ELR (cell line): ENCODE data around the gene DTNBP1.

Experiments used
- DNase-seq: peaks from one replicate; pipeline ENCODE4 v3.0.0-alpha.2; 2015; ENCODE audit warnings: low read depth

The DTNBP1 gene

DNA sequence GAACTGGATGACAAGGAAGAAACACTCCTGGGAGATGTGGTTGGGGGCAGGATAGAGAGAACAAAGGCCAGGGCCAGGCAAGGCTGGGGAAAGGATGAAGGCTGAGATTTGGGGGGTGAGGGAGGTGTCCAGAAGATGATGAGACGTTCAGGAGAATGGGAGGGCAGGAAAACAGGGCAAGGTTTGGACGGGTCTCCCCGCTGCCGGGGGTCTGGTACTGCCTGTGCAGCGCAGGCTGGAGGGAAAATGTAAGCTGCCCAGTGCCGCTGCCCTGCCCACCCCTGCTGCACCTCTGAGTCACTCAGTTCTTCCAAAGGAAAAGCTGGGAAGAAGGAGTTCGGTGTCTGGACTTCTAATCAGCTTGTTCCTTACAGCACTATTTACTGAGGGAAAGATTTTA, 130.9 kb downstream of the DTNBP1 start:
- no peak for DNase-seq

DNA sequence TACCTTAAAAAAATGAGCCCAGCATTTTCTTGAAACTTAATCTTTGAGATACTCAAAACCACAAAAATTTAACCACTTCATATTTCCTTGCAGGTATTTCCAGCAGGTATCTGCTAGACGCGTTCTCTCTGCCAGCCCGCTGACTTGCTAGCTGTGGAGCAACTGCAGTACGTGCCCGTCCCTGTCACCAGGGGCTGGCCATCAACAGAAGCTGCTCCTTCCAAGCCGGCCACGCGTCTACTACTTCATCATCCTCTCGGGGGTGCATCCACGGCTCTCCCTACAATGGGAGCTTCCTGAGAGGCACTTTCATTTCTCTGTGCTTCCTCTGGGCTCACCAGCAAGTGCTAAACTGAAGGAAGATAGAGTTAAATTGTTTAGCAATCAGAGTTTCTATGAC, 132.4 kb downstream of the DTNBP1 start:
- no peak for DNase-seq

DNA sequence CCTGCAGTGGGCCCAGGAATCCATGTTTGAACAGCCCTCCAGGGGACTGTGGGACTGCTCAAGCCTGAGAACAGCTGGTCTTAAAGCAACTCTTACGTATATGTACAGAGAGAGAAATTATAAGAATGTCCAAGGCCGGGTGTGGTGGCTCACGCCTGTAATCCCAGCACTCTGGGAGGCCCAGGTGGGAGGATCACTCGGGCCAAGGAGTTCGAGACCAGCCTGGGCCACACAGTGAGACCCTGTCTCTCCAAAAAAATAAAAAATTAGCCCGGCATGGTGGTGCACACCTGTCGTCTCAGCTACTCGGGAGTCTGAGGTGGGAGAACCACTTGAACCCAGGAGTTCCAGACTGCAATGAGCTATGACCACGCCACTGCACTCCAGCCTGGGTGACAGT, 134.0 kb downstream of the DTNBP1 start:
- no peak for DNase-seq

DNA sequence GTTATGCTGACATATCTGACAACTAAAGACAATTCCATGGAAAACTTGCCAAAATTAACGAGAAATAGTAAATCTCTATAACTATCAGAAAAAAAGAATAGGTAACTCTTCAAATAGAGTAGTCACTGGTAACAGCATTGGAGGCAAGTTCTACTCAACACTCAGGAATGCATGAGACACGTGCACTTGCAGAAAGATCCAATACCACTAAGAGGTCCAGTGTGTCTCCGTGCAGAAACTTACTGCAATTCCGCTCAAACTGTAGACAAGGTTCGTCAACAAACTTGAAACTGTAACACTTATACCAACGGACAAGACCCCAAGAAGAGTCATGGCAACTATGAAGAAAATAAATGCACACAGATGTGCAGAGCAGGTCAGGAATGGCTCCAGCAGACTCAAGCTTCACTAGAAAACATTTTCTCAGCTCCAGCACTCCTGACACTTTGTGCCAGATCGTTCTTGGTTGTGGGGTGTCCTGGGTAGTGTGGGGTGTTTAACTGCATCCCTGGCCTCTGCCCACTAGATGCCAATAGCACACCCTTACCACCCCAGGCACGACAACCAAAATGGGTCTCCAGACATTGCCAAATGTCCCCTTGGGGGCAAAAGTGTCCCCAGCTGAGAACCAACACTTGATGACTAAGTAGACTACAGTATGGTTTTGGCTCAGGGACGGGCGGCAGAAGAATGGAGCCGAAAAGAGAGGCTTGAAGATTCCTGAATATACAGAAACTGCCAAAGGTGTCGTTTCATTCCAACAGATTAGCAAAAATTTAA, 134.8 kb downstream of the DTNBP1 start:
- peak; percentile 64 for DNase-seq

DNA sequence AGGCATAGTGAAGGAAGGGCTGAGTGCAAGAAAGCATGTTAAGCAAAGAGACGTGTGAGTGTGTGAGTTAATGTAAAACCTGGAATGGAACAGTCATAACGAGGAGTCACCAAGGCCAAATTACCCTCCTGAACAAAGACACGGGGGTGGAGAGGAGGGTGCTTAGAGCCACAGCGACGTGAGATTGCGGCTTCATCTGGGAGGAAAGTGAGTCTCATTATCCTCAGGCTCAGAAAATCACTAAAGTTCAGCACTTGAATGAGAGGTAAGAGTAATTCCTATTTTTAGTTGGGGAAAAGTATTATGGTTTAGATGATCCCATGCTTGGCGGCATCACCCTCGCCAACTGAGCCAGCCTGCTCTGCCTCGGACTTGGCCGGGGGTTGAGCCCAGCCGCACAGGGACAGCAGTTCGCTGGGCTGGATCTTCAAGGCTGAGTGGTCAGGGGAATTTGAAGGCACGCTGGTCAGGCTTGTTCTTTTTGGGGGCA, 136.6 kb downstream of the DTNBP1 start:
- DNase-seq = no peak

DNA sequence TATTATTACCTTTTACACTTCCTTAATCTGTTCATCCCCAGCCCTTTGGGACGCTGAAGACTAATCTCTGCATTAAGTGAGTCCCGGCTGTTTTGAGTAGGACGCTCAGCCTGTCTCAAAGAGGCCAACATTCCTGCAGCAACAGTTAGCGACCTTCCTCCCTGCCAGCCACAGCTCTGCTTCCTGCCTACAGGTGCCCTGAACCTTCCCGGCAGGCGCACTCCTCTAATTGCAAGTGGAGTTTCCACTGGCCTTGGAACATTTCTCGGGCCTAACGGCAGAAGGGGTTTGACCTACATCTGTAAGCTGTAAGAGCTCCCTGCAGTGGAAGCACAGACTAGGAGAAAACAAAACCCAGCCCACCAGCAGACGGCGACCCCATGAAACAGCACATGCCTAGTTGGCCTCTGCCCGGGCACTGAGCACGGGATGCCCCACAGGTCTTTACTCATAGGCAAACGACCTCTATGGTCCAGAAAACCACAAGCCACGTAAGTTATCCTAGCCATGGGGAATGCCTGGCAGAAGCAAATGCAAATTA, 137.9 kb downstream of the DTNBP1 start:
- no peak for DNase-seq

DNA sequence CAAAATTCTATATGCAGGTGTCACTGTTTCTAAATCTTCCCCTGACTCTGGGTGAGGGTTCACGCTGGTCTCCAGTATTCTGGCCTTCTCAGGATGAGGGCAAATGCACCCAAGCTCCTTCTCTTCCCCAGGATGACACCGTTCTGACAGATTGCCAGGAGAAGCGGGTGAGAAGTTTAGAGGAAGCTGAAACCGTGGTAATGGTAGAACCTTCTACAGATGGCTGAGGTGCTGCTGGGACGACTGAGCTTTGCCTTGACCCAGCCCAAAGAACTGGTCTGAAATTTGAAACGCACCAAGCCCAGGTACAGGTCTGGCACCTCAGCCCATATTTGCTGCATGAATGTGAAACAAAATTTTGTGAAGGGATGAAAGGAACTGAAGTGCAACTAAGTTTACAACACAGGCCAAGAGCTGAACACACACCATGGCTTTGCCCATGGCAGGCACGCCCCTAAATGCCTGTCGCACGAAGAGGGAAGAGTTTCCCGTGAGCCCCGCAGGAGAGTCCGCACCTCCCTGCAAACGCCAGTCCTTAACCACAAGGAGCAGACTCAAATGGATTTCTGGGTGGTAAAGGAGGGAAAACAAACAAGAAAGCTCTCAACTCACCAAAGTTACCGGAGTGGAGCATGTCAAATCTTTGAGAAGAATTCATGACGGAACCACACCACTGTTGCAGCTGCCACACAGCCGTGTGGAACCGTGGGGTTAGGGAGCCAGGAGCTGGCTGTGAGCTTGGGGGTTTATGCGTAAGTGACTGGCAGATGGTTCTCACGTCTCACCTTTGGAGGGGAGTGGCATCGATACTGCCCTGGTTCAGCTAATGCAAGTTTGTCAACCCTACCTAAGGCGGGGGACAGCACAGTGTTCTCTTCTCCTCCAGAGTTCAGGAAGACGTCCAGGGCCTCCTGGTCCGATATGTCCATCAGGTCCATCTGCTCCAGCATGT, 138.9 kb downstream of the DTNBP1 start:
- no peak for DNase-seq

DNA sequence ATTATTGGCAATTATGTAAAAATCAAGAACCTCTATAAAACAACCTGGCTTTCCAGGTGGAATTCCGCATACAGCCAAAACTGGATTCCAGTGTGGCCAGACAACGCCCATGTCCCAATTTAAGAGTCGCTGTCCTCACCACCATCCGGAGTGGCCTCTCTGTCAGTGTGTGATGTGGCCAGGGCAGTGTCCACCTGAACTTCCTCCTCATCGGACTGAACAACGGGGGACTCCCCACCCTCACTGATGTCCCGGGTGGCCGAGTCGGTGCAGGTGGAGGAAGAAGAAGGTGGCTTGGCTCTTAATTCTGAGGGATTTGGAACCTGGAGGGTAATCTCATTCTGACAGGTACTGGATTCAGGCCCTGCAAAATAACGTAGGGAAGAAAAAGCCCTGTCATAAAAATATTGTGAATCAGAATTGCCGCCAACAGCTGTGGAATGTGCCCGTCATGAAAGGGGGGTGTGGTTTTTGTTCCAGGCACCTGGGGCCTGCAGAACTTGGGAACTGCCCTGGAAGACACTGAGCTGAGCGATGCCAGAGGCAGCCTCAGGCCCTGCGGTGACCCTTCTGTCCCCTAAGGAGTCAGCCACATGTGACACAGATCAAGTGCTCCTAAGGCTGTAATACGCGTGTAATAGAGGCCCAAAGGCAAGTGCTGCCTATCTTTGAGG, 139.8 kb downstream of the DTNBP1 start:
- DNase-seq = no peak

DNA sequence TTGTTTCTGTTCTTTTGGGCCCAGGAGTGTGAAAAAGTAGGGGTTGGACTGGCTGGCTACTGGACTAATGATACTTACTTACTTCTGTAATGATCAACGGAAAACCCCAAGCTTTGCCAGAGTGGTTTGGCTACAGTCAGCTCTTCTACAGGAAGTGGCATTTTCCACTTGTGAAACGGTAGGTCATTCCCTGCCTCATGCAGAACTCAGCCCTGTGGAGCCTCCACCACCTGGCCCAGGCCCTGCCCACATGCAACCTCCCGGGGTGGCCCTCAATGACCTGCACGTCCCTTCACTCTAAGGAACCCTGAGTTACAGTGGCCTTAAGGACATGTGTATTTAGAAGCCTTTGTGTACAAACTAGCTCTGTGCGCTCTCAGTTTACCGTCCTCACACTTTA, 140.4 kb downstream of the DTNBP1 start:
- DNase-seq = no peak

DNA sequence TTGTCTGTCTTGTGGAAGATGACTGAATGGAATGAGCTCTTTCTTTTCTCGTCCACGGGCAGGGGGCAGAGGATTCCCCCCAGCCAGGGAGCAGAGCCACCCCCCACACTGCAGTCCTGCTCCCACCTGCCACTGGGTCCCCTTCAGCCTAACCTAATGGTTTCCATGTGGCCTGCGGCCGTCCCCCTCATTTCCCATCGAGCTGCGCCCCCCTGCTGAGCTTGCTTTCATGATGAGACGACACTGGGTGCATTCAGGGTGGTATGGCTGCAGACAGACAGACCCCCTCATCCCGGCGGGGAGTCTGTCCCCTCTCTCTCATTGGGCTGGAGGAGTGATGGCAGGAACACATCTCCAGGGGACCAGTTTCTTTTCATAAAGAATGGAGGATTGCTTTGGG, 140.8 kb downstream of the DTNBP1 start:
- no peak for DNase-seq

DNA sequence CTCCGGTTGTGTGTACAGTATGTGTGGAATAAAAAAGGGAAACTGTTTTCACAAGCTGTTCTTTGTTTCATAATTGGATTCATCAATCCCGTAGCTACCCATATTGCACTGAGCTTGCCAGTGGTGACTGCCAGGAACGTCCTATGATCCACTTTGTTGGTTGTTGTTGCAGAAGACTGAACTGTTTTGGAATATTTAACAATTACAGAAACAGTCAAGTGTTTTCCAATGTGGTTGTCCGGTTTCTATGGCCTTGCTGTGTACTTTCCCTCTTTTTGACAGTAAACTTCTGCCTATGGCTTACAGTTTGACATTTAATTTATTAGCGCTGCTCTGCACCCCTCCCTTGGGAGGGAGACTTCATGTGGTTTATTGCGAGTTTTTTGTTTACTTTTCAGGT, 141.2 kb downstream of the DTNBP1 start:
- no peak for DNase-seq

DNA sequence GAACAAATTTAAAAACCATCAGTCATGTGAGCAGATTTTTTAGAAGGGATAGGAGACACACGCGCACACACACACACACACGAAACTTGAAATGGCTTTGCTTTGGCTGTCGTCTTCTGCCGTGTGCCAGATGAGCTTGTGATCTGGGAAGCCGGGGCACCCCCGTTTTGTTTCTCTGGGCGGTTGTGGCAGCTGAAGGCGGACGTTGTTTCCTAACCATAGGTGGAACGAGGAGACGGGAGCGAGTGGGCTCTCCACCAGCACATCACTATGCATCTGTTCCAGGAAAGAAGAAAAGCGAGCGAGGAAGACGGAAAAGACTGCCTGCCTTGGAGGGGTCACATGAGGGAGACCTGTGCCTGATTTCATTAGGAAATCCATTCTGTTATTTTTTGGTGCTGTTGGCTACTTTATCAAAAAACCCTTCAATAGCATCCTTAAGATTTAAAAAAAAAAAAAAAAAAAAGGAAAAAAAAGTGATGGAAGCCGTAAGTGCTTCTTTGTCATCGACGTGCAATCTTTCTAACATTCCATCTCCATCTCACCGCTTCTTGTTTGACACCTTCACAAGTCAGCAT, 142.1 kb downstream of the DTNBP1 start:
- DNase-seq = no peak

DNA sequence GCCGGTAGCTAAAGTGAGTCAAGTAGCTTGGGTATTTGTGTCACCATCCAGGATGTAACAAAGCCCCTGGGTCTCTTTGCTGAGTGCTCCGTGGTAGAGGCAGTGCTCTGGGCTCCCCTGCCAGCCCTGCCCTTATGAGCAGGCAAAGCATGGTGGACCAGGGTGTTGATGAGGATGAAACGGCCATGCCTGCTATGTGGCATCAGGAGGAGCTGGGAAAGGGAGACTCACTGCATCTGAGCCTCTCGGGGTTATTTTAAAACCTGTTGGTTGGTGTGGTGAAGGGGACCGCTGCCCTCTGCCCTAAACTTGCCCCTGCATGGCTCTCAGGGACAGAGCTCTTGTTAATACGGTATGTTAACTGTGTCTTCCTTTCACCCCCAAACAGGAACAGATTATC, 143.1 kb downstream of the DTNBP1 start:
- no peak for DNase-seq

DNA sequence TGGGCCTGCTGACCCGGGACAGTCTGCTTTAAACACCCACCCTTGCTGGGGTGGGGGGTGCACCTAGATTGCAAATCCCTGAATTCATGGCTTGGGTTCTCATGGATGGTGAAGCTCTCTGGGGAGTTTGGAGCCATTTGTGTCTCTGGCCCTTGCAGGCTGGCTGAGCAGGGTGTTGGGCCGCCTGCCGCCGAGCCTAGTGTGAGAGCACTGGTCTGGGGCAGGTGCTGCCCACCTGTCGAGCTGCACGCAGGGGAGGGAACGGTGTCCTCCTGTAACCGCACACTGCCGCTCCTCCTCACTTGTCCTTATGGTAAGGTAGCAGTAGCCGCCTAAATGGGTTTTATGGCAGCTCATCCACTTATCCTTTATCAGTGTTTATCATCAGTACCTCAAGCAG, 143.9 kb downstream of the DTNBP1 start:
- no peak for DNase-seq

DNA sequence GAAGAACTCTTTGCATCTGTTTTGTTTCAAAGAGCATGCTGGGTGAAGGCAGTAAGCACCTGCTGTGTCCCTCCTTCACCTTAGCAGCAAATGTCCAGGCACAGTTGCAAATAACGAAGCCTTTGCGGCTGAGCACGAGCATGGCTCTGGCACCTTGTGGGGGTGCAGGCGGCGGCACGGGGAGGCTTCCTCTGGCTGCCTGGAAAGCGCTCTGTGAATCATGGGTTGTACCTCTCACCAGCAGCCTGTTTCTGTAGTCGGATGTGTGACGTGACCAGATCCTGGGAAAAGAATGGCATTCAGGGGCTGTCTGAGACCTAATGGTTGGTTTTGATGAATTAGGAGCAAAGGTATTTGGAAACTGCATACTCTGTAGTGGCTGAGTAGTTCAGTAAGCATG, 144.8 kb downstream of the DTNBP1 start:
- no peak for DNase-seq

DNA sequence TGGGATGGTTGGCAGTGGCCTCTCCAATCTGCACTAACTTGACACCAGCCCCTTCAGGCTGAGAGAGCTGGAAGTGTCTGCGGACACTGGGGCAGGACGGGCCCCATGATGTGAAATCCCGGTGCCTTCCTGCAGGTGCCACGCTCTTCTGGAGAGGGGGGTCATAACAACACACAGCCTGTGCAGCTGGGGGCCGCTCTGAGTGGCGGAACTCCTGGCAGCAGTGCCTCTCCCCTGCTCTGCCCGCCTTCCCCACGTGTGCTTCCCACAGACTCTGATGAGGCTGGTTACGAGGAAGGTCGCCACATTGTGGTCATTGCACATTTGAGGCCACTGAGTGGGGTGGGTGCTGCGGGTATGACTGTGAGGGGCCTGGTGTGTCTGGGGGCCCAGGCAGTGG, 145.2 kb downstream of the DTNBP1 start:
- DNase-seq = no peak

DNA sequence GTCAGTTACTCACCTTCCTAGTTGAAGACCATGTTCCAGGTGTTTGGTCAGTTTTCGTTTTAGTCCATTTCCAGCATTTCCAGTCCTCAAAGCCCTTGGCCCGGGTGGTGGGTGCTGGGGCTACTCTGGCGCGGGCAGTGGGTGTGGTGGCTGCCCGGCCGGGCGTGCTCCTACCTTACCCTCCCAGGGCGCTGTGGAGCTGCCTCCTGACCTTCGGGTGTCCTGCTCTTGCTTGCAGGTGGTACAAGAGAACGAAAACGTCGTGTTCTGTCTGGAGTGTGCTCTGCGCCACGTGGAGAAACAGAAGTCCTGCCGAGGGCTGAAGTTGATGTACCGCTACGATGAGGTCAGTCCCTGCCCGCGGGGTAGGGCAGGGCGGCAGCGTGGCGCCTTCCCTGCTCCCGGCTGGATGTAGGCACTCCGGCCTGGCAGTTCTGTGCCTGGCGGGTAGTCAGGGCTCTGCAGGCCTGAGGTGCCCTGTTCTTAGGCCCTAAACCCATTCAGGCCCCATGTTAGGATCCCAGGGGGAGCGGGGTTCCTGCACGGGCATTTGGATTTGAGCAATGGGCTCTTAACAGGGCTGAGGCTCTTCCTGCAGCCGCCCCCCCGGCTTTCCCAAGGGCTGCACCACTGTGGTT, 145.8 kb downstream of the DTNBP1 start:
- DNase-seq = no peak

DNA sequence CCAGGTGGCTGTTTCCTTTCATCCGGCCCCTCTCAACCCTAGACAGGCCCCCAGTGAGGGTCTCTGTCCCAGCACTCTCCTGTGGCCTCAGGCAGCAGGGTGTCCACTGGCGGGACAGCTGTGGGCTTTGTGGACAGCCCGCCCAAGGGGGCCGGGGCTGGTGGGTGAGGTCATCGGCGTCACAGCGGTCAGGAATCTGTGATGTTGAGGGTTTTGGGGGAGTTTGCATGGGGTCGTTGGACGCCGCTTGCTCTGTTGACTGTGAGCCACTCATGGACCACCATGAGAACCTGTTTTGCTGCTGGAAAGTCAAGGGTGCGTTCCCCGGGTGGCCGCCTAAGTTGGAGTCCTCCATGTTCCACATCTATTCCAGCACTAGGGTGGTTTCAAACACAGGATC, 146.4 kb downstream of the DTNBP1 start:
- no peak for DNase-seq

DNA sequence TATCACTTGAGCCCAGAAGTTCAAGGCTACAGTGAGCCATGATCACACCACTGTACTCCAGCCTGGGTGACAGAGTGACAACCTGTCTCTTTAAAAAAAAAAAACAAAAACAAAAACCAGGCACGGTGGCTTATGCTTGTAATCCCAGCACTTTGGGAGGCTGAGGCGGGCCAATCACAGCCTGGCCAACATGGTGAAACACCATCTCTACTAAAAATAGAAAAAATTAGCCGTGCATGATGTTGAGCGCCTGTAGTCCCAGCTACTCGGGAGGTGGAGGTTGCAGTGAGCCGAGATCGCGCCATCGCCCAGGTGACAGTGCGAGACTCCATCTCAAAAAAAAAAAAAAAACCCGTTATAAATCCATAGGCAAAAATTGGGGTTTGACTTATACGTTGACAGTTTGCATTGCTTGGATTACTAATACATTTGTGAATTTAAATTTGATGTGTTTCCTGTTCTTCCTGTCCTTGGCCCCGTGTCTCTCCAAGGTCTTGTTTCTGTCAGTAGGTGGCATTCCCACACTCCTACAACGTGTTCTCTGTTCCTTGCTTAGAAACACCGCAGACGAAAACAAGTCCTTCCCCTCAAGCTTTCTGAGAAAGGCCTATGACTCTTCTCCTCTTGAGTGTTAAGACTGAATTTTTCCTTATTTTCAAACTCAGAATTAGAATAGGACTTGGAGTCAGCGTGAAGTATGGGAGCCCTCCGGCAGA, 147.0 kb downstream of the DTNBP1 start:
- no peak for DNase-seq

DNA sequence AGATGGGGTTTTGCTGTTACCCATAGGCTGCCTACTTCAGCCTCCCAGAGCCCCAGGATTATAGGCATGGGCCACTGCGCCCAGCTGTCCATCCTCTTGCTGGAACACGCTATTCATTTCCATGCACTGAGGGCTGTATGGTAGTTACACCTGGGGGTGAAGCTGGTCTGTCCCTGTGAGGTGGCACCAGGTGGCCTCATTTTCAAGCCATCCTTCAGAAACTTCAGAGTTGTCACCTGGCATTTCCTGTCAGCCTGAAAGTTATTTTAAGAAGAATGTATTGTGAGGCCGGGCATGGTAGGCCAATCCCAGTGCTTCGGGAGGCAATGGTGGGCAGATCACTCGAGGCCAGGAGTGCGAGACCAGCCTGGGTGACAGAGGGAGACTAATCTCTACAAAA, 147.6 kb downstream of the DTNBP1 start:
- no peak for DNase-seq
